Endothelial cell of hepatic sinusoid (primary cell): ENCODE data around the gene PRAC1.

Experiments
- in situ Hi-C: cut with HindIII; loops from 2 replicates; pipeline ENCODE4 v1.10.0; 2017; ENCODE audit warnings: low sequenced_read_pairs

Gene PRAC1

GRCh38 chr17:48747445-48748363 lies 25.4 kb upstream of the PRAC1 start:
- in situ Hi-C loops: no loop called here

- in situ Hi-C loops: no loop called here
Measured at GRCh38 chr17:48746916-48747444, 24.7 kb upstream of the PRAC1 start.

GRCh38 chr17:48745381-48746275 lies 23.3 kb upstream of the PRAC1 start:
- in situ Hi-C loops: no loop called here

- in situ Hi-C loops: no loop called here
Measured at GRCh38 chr17:48740537-48740936, 18.2 kb upstream of the PRAC1 start.

GRCh38 chr17:48738803-48739526 lies 16.6 kb upstream of the PRAC1 start:
- in situ Hi-C loops: loop anchor here (5.0 kb wide), 2 partner anchors 53 to 97 kb away; no protein-coding TSS in a partner anchor

- in situ Hi-C loops: loop anchor here (5.0 kb wide), 2 partner anchors 54 to 96 kb away; no protein-coding TSS in a partner anchor
Measured at GRCh38 chr17:48738424-48738802, 16.1 kb upstream of the PRAC1 start.

GRCh38 chr17:48737330-48738043 lies 15.2 kb upstream of the PRAC1 start:
- in situ Hi-C loops: loop anchor here (5.0 kb wide), 2 partner anchors 55 to 95 kb away; no protein-coding TSS in a partner anchor

- in situ Hi-C loops: loop anchor here (5.0 kb wide), 2 partner anchors 57 to 93 kb away; no protein-coding TSS in a partner anchor
Measured at GRCh38 chr17:48735062-48735351, 12.7 kb upstream of the PRAC1 start.

GRCh38 chr17:48734333-48735061 lies 12.2 kb upstream of the PRAC1 start:
- in situ Hi-C loops: loop anchor here (5.0 kb wide), 2 partner anchors 58 to 92 kb away; no protein-coding TSS in a partner anchor

- in situ Hi-C loops: no loop called here
Measured at GRCh38 chr17:48733632-48734328, 11.5 kb upstream of the PRAC1 start.

GRCh38 chr17:48732688-48733629 lies 10.6 kb upstream of the PRAC1 start:
- in situ Hi-C loops: no loop called here

GRCh38 chr17:48731355-48731754 lies 9.0 kb upstream of the PRAC1 start:
- in situ Hi-C loops: no loop called here

- in situ Hi-C loops: no loop called here
Measured at GRCh38 chr17:48730240-48730550, 7.9 kb upstream of the PRAC1 start.

GRCh38 chr17:48729335-48730239 lies 7.3 kb upstream of the PRAC1 start:
- in situ Hi-C loops: no loop called here

GRCh38 chr17:48728232-48729231 lies 6.2 kb upstream of the PRAC1 start, which contains the start of gene HOXB13:
HOXB13 (minus strand) TSS chr17:48728750; CDS start chr17:48728593, 157 bp downstream.
- in situ Hi-C loops: no loop called here
